Testis (tissue), 3 donors: ENCODE data around the gene GRIN2B. TPM values are rescaled to one million over a fixed set of nuclear protein-coding genes. Genes with fewer than 3 reads are reported as not detected.

Experiments used
- DNase-seq: peaks from one replicate; pipeline ENCODE4 v3.0.0-alpha.2; 2019
- H3K27ac ChIP-seq, 2 donors: fragments of 200-600 bp; sonication (generic); one replicate each; pipeline ENCODE4 v1.5.1; 2019
- H3K27me3 ChIP-seq: fragments of 200-600 bp; sonication (generic); one replicate; pipeline ENCODE4 v1.5.1; 2019
- H3K36me3 ChIP-seq: fragments of 200-600 bp; sonication (generic); one replicate; pipeline ENCODE4 v1.5.1; 2017; ENCODE audit warnings: low read depth; ENCODE audit errors: missing control alignments
- H3K4me1 ChIP-seq: fragments of 200-600 bp; sonication (generic); one replicate; pipeline ENCODE4 v1.5.1; 2019
- H3K4me3 ChIP-seq, 2 donors: fragments of 200-600 bp; sonication (generic); one replicate each; pipeline ENCODE4 v1.5.1; 2017 to 2019
- H3K9me3 ChIP-seq: fragments of 200-600 bp; sonication (generic); one replicate; pipeline ENCODE4 v1.5.1; 2017
- POLR2A ChIP-seq: fragments of 450-650 bp; IDR thresholded peaks from one replicate; pipeline ENCODE4 v1.6.1; 2017; ENCODE audit warnings: antibody characterized with exemption, mild to moderate bottlenecking, moderate library complexity
- WGBS, 2 donors: methylation state at CpG; one replicate each; pipeline ENCODE4 v1.1.5; 2018; 5-methylcytosine and 5-hydroxymethylcytosine counted together
- intact Hi-C: fragments of 100-400 bp; cut with DNase I; formaldehyde crosslinking; loops from one replicate; pipeline ENCODE4 v1.15.1; 2023; ENCODE audit warnings: low total_unique reads
- polyA plus RNA-seq: library from polyadenylated mRNA; stranded (reverse); fragments of 350-450 nt; fragmentation: Illumina TruSeq; extraction: RNeasy Lipid Tissue Mini Kit (QIAGEN cat#74804); gene quantifications from one replicate; pipeline ENCODE4 v1.2.3, GENCODE V29; 2014; ENCODE audit warnings: low read depth, low replicate concordance; ENCODE audit not compliant: insufficient read depth
- total RNA-seq, 2 donors: library from RNA; depleted of rRNA; stranded (reverse); fragments of >200 nt; gene quantifications; one replicate each; pipeline ENCODE4 v1.2.3, GENCODE V29; 2016
- TF ChIP-seq, protein P1 (sequence below), 3 experiments: fragments of 450-650 bp in 2 of 3; fragments of 200-600 bp in 1 of 3; sonication (generic) in 1 of 3; IDR thresholded peaks; one replicate each; pipeline ENCODE4 v1.5.1; 2016 to 2019; ENCODE audit warnings: antibody characterized with exemption in 3 of 3, mild to moderate bottlenecking in 2 of 3, moderate library complexity in 1 of 3

The GRIN2B gene
- total and polyA plus RNA-seq, 3 donors from 2014 or later: 1.1 to 3.2 (median 1.8) TPM

DNA sequence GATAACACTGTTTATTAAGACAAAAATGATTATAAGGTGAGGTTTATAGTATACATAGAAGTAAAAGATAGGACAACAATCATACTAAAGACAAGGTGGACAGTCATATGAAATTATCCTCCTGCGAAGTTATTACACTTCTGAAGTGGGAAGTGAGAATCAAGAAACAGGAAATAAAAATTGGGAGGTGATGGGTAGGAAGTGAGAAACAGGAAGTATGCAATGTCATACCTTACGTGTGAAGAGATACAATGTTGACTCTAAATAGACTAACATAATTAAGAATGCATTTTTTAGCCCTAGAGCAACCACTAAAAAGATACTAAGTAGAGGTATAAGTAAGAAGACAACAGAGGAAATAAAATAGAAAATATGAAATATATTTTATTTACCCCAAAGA, 43.7 kb downstream of the GRIN2B start:
- WGBS, 2 donors: 75 to 89% methylated on average over 2 of the region's 2 CpGs
- no peaks in the 10 kb centered on the region for H3K36me3 ChIP-seq
- no peaks in the 10 kb centered on the region for H3K9me3 ChIP-seq
- no peaks in the 10 kb centered on the region for H3K27me3 ChIP-seq
- no peak overlapping the region for H3K27ac ChIP-seq
- no peak overlapping the region for H3K4me3 ChIP-seq
- no peak for TF ChIP-seq POLR2A
- TF ChIP-seq, protein P1, sequence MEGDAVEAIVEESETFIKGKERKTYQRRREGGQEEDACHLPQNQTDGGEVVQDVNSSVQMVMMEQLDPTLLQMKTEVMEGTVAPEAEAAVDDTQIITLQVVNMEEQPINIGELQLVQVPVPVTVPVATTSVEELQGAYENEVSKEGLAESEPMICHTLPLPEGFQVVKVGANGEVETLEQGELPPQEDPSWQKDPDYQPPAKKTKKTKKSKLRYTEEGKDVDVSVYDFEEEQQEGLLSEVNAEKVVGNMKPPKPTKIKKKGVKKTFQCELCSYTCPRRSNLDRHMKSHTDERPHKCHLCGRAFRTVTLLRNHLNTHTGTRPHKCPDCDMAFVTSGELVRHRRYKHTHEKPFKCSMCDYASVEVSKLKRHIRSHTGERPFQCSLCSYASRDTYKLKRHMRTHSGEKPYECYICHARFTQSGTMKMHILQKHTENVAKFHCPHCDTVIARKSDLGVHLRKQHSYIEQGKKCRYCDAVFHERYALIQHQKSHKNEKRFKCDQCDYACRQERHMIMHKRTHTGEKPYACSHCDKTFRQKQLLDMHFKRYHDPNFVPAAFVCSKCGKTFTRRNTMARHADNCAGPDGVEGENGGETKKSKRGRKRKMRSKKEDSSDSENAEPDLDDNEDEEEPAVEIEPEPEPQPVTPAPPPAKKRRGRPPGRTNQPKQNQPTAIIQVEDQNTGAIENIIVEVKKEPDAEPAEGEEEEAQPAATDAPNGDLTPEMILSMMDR (IDR thresholded peaks at IDR 0.05): no peak
- H3K4me1 ChIP-seq: no peaks in the 10 kb centered on the region
- intact Hi-C loops: no loop called here
- no peak for DNase-seq

DNA sequence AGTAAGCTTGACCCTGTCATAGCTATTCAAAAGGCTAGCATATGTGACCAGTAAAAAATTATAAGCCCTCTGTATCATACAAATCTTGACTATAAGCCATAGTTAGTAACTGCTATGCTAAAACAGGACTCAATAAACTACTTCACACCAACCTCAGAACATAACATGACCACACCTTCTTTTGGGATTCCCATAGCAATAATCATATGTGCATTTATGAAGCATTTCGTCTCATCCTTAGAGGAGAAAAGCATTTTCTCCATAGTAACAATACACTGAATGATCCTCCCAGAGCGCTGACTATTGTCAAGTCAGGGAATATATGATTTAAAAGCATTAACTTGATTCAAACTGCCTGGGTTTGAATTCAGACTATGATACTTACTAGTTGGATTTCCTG, 46.2 kb downstream of the GRIN2B start:
- Histone ChIP-seq H3K4me3 (no peak overlapping the region), H3K4me1 (no peaks in the 10 kb centered on the region), H3K9me3 (no peaks in the 10 kb centered on the region), H3K36me3 (no peaks in the 10 kb centered on the region), H3K27me3 (no peaks in the 10 kb centered on the region), H3K27ac (no peak overlapping the region)
- intact Hi-C loops: no loop called here
- TF ChIP-seq, protein P1 (IDR thresholded peaks at IDR 0.05): no peak
- TF ChIP-seq POLR2A: no peak
- 44% methylated on average over 2 of the region's 2 CpGs for WGBS, 2 donors
- DNase-seq: no peak
